CD4-positive, CD25-positive, alpha-beta regulatory T cell (primary cell): ENCODE results near the gene RASGRP4. TPM values are rescaled to one million over a fixed set of nuclear protein-coding genes. Genes with fewer than 3 reads are reported as not detected.

Experiments
- ATAC-seq, 2 donors: fragments of 150-1000 bp; cut with Tn5 transposase; one replicate each; pipeline ENCODE4 v1.10.0; 2021; ENCODE audit warnings: low read depth in 2 of 2, moderate number of reproducible peaks in 2 of 2, moderate library complexity in 1 of 2
- DNase-seq, 3 donors: peaks; one replicate each; pipeline versions ENCODE4 v3.0.0 to v3.0.0-alpha.2; 2012 to 2022; ENCODE audit warnings: mixed read lengths in 1 of 3
- H3K27ac ChIP-seq: one replicate; pipeline ENCODE4 v1.7.0; 2013; ENCODE audit warnings: mild to moderate bottlenecking, low read length; ENCODE audit not compliant: insufficient read depth, poor library complexity, severe bottlenecking
- H3K27me3 ChIP-seq: one replicate; pipeline ENCODE4 v1.7.0; 2013; ENCODE audit warnings: low read length; ENCODE audit not compliant: control insufficient read depth, insufficient read depth
- H3K36me3 ChIP-seq: one replicate; pipeline ENCODE4 v1.7.0; 2013; ENCODE audit warnings: mild to moderate bottlenecking, low read length, moderate library complexity; ENCODE audit not compliant: control insufficient read depth, insufficient read depth
- H3K4me1 ChIP-seq: 2 replicates; pipeline ENCODE4 v1.7.0; 2013; ENCODE audit warnings: mild to moderate bottlenecking, low read length; ENCODE audit not compliant: insufficient read depth, control insufficient read depth, poor library complexity, severe bottlenecking
- H3K4me3 ChIP-seq: one replicate; pipeline ENCODE4 v1.7.0; 2013; ENCODE audit warnings: low read depth, mild to moderate bottlenecking, low read length, moderate library complexity
- H3K9me3 ChIP-seq, 2 experiments: 1 replicate in 1 of 2; 2 replicates in 1 of 2; pipeline ENCODE4 v1.7.0; 2013; ENCODE audit warnings: low read length in 2 of 2, mild to moderate bottlenecking in 1 of 2, moderate library complexity in 1 of 2; ENCODE audit not compliant: control insufficient read depth in 2 of 2
- H3K27ac Mint-ChIP-seq, 3 donors: one replicate each; pipeline ENCODE4 v1.8.0; 2020 to 2022; ENCODE audit warnings: mild to moderate bottlenecking in 3 of 3, mixed read lengths in 3 of 3, moderate library complexity in 2 of 3
- H3K27me3 Mint-ChIP-seq: one replicate; pipeline ENCODE4 v1.8.0; 2022; ENCODE audit warnings: mild to moderate bottlenecking, mixed read lengths
- H3K36me3 Mint-ChIP-seq: one replicate; pipeline ENCODE4 v1.8.0; 2020; ENCODE audit warnings: mixed read lengths
- H3K4me1 Mint-ChIP-seq, 4 donors: one replicate each; pipeline ENCODE4 v1.8.0; 2020 to 2022; ENCODE audit warnings: mixed read lengths in 4 of 4, mild to moderate bottlenecking in 1 of 4
- H3K4me3 Mint-ChIP-seq, 4 donors: one replicate each; pipeline ENCODE4 v1.8.0; 2020 to 2022; ENCODE audit warnings: mild to moderate bottlenecking in 4 of 4, mixed read lengths in 4 of 4, moderate library complexity in 3 of 4
- H3K9me3 Mint-ChIP-seq, 7 donors: one replicate each; pipeline ENCODE4 v1.8.0; 2020 to 2022; ENCODE audit warnings: mixed read lengths in 7 of 7, mild to moderate bottlenecking in 3 of 7, moderate library complexity in 2 of 7
- polyA plus RNA-seq, 4 donors: library from polyadenylated mRNA; unstranded; fragments of 300-500 nt; fragmentation: Illumina TruSeq; gene quantifications; one replicate each; pipeline ENCODE4 v1.2.3, GENCODE V29; 2021
- total RNA-seq: library from RNA; stranded (reverse); gene quantifications from one replicate; pipeline ENCODE4 v1.2.3, GENCODE V29; 2022

Gene RASGRP4
- total and polyA plus RNA-seq, 5 donors from 2014 or later, result 1.6 to 10.9 (median 6.7) TPM

- peak; percentile 96 to 97 for ATAC-seq
- Mint-ChIP-seq H3K36me3 (peaks cover 13% of the 10 kb centered on the region), H3K9me3 (no peaks in the 10 kb centered on the region)
Measured at GRCh38 chr19:38402967-38403674, 22.9 kb downstream of the RASGRP4 start, which contains the start of gene FAM98C. Gene FAM98C (plus strand): TSS chr19:38403093. CDS start chr19:38403154, 61 bp downstream.

GRCh38 chr19:38402623-38402966 lies 23.4 kb downstream of the RASGRP4 start:
- Mint-ChIP-seq H3K27ac (peak overlapping the region; percentile 79 to 96 (median 95)), H3K4me3 (peak overlapping the region; percentile 90 to 97 (median 95)), H3K4me1 (peaks cover 0 to 26% (median 4%) of the 10 kb centered on the region in 4 donors), H3K27me3 (peaks cover 1% of the 10 kb centered on the region), H3K36me3 (peaks cover 13% of the 10 kb centered on the region), H3K9me3 (no peaks in the 10 kb centered on the region)
- Histone ChIP-seq H3K4me3 (peak overlapping the region; percentile 74), H3K4me1 (peaks cover 13% of the 10 kb centered on the region), H3K36me3 (peaks cover 14% of the 10 kb centered on the region), H3K27me3 (no peaks in the 10 kb centered on the region), H3K9me3 (no peaks in the 10 kb centered on the region), H3K27ac (peak overlapping the region; percentile 82)
- no peak for ATAC-seq
- DNase-seq, result no peak

More at GRCh38 chr19:38402967-38403674, 22.9 kb downstream of the RASGRP4 start, which contains the start of gene FAM98C:
- H3K27ac ChIP-seq, result peak within 1 kb of the TSS; percentile 82
- no peaks in the 10 kb centered on the region for H3K9me3 ChIP-seq
- Mint-ChIP-seq H3K27me3 (no peaks in the 10 kb centered on the region), H3K4me1 (peaks cover 0 to 26% (median 4%) of the 10 kb centered on the region in 4 donors), H3K4me3 (peak within 1 kb of the TSS; percentile 90 to 97 (median 95)), H3K27ac (peak within 1 kb of the TSS; percentile 79 to 96 (median 95))
- peaks cover 14% of the 10 kb centered on the region for H3K36me3 ChIP-seq
- H3K4me3 ChIP-seq, result peak within 1 kb of the TSS; percentile 74
- peaks cover 13% of the 10 kb centered on the region for H3K4me1 ChIP-seq
- H3K27me3 ChIP-seq, result no peaks in the 10 kb centered on the region
- DNase-seq, result peak; percentile 96 to 99 (median 99)

- Histone ChIP-seq H3K4me1 (peaks cover 17% of the 10 kb centered on the region), H3K4me3 (no peak overlapping the region), H3K27ac (no peak overlapping the region), H3K9me3 (no peaks in the 10 kb centered on the region), H3K27me3 (no peaks in the 10 kb centered on the region), H3K36me3 (peaks cover 5% of the 10 kb centered on the region)
- Mint-ChIP-seq H3K9me3 (no peaks in the 10 kb centered on the region), H3K4me3 (peak overlapping the region in 2 of 4 donors; percentile 55 to 82), H3K4me1 (peaks cover 0 to 33% (median 11%) of the 10 kb centered on the region in 4 donors), H3K27me3 (peaks cover 4% of the 10 kb centered on the region), H3K36me3 (peaks cover 10% of the 10 kb centered on the region), H3K27ac (peak overlapping the region in 2 of 3 donors; percentile 79 to 93)
- DNase-seq (no peak), ATAC-seq (no peak)
Measured at GRCh38 chr19:38401148-38401547, 24.9 kb downstream of the RASGRP4 start.

- no peak overlapping the region for H3K4me3 ChIP-seq
- Mint-ChIP-seq H3K4me3 (peak overlapping the region in 2 of 4 donors; percentile 3 to 80), H3K27me3 (peaks cover 4% of the 10 kb centered on the region), H3K27ac (peak overlapping the region in 1 of 3 donors; percentile 88), H3K9me3 (no peaks in the 10 kb centered on the region), H3K4me1 (peaks cover 0 to 32% (median 11%) of the 10 kb centered on the region in 4 donors), H3K36me3 (peaks cover 8% of the 10 kb centered on the region)
- no peak for DNase-seq
- no peak for ATAC-seq
- no peak overlapping the region for H3K27ac ChIP-seq
- H3K4me1 ChIP-seq, result peaks cover 22% of the 10 kb centered on the region
- peaks cover 3% of the 10 kb centered on the region for H3K36me3 ChIP-seq
- no peaks in the 10 kb centered on the region for H3K27me3 ChIP-seq
- no peaks in the 10 kb centered on the region for H3K9me3 ChIP-seq
Measured at GRCh38 chr19:38400361-38400760, 25.7 kb downstream of the RASGRP4 start.

- Mint-ChIP-seq H3K36me3 (peaks cover 5% of the 10 kb centered on the region), H3K27me3 (peaks cover 4% of the 10 kb centered on the region), H3K9me3 (no peaks in the 10 kb centered on the region), H3K4me3 (peak overlapping the region in 2 of 4 donors; percentile 48 to 84), H3K27ac (no peak overlapping the region), H3K4me1 (peaks cover 0 to 32% (median 11%) of the 10 kb centered on the region in 4 donors)
- DNase-seq (no peak), ATAC-seq (no peak)
- H3K27me3 ChIP-seq, result no peaks in the 10 kb centered on the region
- no peaks in the 10 kb centered on the region for H3K9me3 ChIP-seq
- H3K27ac ChIP-seq, result no peak overlapping the region
- H3K4me3 ChIP-seq, result no peak overlapping the region
- H3K4me1 ChIP-seq, result peaks cover 27% of the 10 kb centered on the region
- no peaks in the 10 kb centered on the region for H3K36me3 ChIP-seq
Measured at GRCh38 chr19:38399537-38399936, 26.5 kb downstream of the RASGRP4 start.

GRCh38 chr19:38399081-38399480 lies 26.9 kb downstream of the RASGRP4 start:
- no peaks in the 10 kb centered on the region for H3K9me3 ChIP-seq
- Mint-ChIP-seq H3K4me3 (peak overlapping the region in 2 of 4 donors; percentile 48 to 84), H3K27ac (no peak overlapping the region), H3K4me1 (peaks cover 0 to 30% (median 11%) of the 10 kb centered on the region in 4 donors), H3K27me3 (peaks cover 6% of the 10 kb centered on the region), H3K36me3 (peaks cover 5% of the 10 kb centered on the region), H3K9me3 (no peaks in the 10 kb centered on the region)
- ATAC-seq, result no peak
- no peak overlapping the region for H3K27ac ChIP-seq
- DNase-seq, result no peak
- no peaks in the 10 kb centered on the region for H3K27me3 ChIP-seq
- H3K4me1 ChIP-seq, result peaks cover 25% of the 10 kb centered on the region
- H3K4me3 ChIP-seq, result no peak overlapping the region
- H3K36me3 ChIP-seq, result no peaks in the 10 kb centered on the region

- Mint-ChIP-seq H3K27me3 (peaks cover 29% of the 10 kb centered on the region), H3K27ac (peak overlapping the region in 1 of 3 donors; percentile 80), H3K9me3 (no peaks in the 10 kb centered on the region), H3K4me1 (peaks cover 5 to 22% (median 6%) of the 10 kb centered on the region in 4 donors), H3K36me3 (peaks cover 5% of the 10 kb centered on the region), H3K4me3 (peak overlapping the region; percentile 73 to 81 (median 80))
- H3K27me3 ChIP-seq, result no peaks in the 10 kb centered on the region
- no peak overlapping the region for H3K27ac ChIP-seq
- ATAC-seq (peak; percentile 79 to 80), DNase-seq (peak in 2 of 3 donors; percentile 56 to 83)
- no peaks in the 10 kb centered on the region for H3K9me3 ChIP-seq
- H3K4me1 ChIP-seq, result peaks cover 20% of the 10 kb centered on the region
- peak overlapping the region; percentile 48 for H3K4me3 ChIP-seq
- no peaks in the 10 kb centered on the region for H3K36me3 ChIP-seq
Measured at GRCh38 chr19:38395381-38396114, 30.5 kb downstream of the RASGRP4 start.
